ENCODE measurements around the gene SPRR5. TPM values are rescaled to one million over a fixed set of nuclear protein-coding genes. Genes with fewer than 3 reads are reported as not detected.

Gene SPRR5
- total and polyA plus RNA-seq, 2 of the 4 experiments (the other 2 are of a cell fraction) = not detected

GRCh38 chr1:152968248-152968647 is 21.2 kb downstream of the SPRR5 start:
- Histone ChIP-seq H3K27me3 (ENCODE audit: control insufficient read depth, insufficient read depth, low read length) (no peaks in the 10 kb centered on the region), H2BK20ac (ENCODE audit: low read depth, low read length) (no peak overlapping the region), H3K23ac (ENCODE audit: low read depth, low read length) (no peak overlapping the region), H4K91ac (ENCODE audit: insufficient read depth, low read depth, low read length) (no peak overlapping the region), H3K9me3 (ENCODE audit: control insufficient read depth, insufficient read depth, low read length) (no peaks in the 10 kb centered on the region), H3K9me1 (ENCODE audit: insufficient read depth, low read length) (no peaks in the 10 kb centered on the region), H3K56ac (ENCODE audit: extremely low read depth, insufficient read depth, low read length) (no peak overlapping the region), H2BK120ac (ENCODE audit: low read depth, low read length) (no peak overlapping the region), H4K20me1 (ENCODE audit: insufficient read depth, low read length) (no peaks in the 10 kb centered on the region), H2AK5ac (ENCODE audit: low read depth, low read length) (no peak overlapping the region), H3K4me3 (ENCODE audit: insufficient read depth, low read depth, low read length) (no peak overlapping the region), H4K8ac (ENCODE audit: low read depth in 2 of 2, low read length in 2 of 2) (no peak overlapping the region), H3K79me1 (ENCODE audit: low read depth in 1 of 2, low read length in 2 of 2) (no peaks in the 10 kb centered on the region), H2AK9ac (replicated peaks; ENCODE audit: low read depth, low read length, poor library complexity) (no peak overlapping the region), H4K5ac (ENCODE audit: low read depth, low read length) (no peak overlapping the region), H2BK15ac (ENCODE audit: low read depth, low read length) (no peak overlapping the region), H3K36me3 (ENCODE audit: control insufficient read depth, insufficient read depth, low read length) (no peaks in the 10 kb centered on the region), H2AFZ (replicated peaks; ENCODE audit: low read length, poor library complexity) (no peak overlapping the region), H2BK5ac (ENCODE audit: low read depth, low read length, poor library complexity, severe bottlenecking) (no peak overlapping the region), H3K14ac (replicated peaks; ENCODE audit: low read depth, low read length) (no peak overlapping the region), H3K18ac (ENCODE audit: low read depth, low read length) (no peak overlapping the region), H3K27ac (ENCODE audit: insufficient read depth, low read length) (no peak overlapping the region), H3K4me1 (ENCODE audit: control insufficient read depth, insufficient read depth, low read length) (no peaks in the 10 kb centered on the region), H3K4me2 (ENCODE audit: low read depth, low read length) (no peak overlapping the region), H3K9ac (ENCODE audit: low read depth, low read length) (no peak overlapping the region), H3K4ac (ENCODE audit: low read depth, low read length) (no peak overlapping the region)
- in situ Hi-C loops (cut with MboI; ENCODE audit: low sequenced_read_pairs) (no loop called here), dilution Hi-C loops (cut with HindIII; ENCODE audit: low sequenced_read_pairs, unreplicated experiment) (no loop called here), intact Hi-C loops (cut with micrococcal nuclease) (no loop called here)
- ChIA-PET CTCF (no interaction called here), POLR2A (ENCODE audit: unreplicated experiment) (no interaction called here)
- BruUV-seq (replicated peaks) = no TSS peak
- ATAC-seq (ENCODE audit: low read depth) (no peak), DNase-seq (no peak)
- no CpG with 5 or more reads among the region's 2 CpGs for WGBS, 2 experiments (ENCODE audit: extremely low coverage in 2 of 2, insufficient read length in 1 of 2)
- TF ChIP-seq MAZ (IDR thresholded peaks at IDR 0.05; ENCODE audit: borderline replicate concordance, low read depth, low read length) (no peak), CTCF (conservative IDR thresholded peaks at IDR 0.05; ENCODE audit: low read depth, low read length) (no peak), SMC3 (IDR thresholded peaks at IDR 0.05; ENCODE audit: low read depth, low read length) (no peak)

All from IMR-90 (cell line).